ENCODE results near the gene CFAP58.

Gene CFAP58

GRCh38 chr10:104353325-104354048 lies at the start of gene CFAP58:
Gene CFAP58, plus strand, starts transcription at chr10:104353833. Its CDS starts 65 bp downstream, at chr10:104353898.
- DNase-seq (ENCODE audit: low spot score), result peak; percentile 94

GRCh38 chr10:104304356-104304745 lies 49.3 kb upstream of the CFAP58 start:
- no peak for DNase-seq (ENCODE audit: low spot score)

- DNase-seq (ENCODE audit: low spot score), result no peak
These were observed 48.7 kb upstream of the CFAP58 start for GRCh38 chr10:104304927-104305326.

- DNase-seq (ENCODE audit: low spot score), result no peak
These were observed 46.7 kb upstream of the CFAP58 start for GRCh38 chr10:104306897-104307296.

DNA sequence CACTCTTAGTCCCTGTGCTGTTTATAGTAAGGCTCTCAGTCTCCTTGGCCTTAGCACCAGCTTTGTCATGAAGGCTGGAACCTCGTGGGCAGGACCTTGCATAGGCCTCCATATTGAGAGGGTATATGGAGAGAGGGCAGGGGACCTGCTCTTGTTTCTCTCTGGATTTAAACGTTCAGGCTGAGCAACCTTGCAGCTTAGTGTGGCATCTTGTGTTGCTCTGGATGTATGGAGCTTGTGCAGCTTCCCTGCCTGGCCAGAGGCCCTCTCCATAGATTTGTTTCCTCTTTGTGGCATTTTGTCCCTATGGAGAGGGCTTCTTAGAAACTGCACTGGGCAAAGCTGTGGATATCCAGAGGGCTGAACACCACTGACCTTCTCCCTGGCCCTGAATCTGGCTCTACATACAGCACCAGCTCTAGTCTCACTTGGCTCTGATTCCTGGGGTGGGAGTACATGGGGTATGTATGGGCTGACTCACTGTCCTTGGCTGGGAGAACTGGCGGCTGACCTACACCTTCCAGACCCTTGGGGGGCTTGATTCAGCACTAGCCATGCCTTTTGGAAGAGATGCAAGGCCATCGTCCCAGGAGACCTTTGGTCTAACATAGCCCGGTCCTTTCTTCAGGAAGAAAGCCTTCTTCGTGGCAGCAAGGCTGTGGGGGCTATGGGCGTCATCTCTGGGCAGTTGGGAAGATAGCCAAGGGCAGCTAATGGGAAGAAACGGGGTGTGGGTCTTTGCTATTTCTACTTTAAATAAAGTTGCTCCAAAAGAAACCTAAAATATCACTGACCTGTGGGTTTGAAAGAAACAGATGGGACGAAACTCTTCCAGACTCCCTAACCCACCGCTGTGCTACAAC lies 45.8 kb upstream of the CFAP58 start:
- DNase-seq (ENCODE audit: low spot score), result no peak

- peak; percentile 42 for DNase-seq (ENCODE audit: low spot score)
These were observed 45.2 kb upstream of the CFAP58 start for GRCh38 chr10:104308439-104308903.

GRCh38 chr10:104309980-104310978 lies 43.4 kb upstream of the CFAP58 start:
- DNase-seq (ENCODE audit: low spot score), result no peak

- DNase-seq (ENCODE audit: low spot score), result no peak
These were observed 42.4 kb upstream of the CFAP58 start for GRCh38 chr10:104311184-104311720.

DNA sequence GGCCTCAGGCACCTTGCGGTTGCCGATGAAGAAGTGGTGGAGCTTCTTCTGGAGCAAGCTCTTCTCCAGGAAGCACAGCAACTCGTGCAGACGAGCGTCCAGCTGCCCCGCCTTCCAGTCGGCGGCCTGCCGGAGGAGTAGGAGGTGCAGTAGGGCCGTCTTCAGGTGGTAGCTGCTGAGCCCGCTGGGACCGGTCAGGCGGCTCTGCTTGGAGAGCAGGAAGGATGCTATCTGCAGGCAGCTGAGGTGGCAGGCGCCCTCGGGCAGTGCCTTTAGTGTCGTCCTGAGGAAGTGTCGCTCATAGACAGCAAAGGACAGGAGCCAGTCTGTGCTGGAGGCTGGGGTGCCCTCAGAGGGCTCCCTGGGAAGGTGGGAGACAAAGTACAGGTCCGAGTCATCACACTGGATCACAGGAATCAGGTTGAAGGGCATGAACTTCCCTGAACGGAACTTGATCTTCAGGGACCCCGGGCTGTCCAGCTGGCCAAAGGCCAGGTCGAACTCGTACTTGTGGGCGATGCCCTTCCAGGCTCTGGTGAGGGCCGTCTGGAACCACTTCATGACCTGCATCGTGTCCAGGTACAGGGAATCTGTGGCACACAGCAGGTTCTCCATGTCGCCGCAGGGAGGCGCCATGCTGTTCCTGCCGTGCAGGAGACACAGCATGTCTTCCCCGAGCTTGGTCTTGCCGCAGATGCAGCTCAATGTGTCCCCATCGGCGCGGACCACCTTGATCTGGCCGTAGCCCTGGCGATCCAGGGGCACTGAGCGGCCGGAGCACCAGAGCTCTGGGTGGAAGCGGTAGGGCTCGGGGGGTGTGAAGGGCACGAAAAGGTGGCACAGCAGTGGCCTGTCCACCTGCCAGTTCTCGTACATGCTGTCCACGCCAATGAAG lies 38.8 kb upstream of the CFAP58 start:
- no peak for DNase-seq (ENCODE audit: low spot score)

DNA sequence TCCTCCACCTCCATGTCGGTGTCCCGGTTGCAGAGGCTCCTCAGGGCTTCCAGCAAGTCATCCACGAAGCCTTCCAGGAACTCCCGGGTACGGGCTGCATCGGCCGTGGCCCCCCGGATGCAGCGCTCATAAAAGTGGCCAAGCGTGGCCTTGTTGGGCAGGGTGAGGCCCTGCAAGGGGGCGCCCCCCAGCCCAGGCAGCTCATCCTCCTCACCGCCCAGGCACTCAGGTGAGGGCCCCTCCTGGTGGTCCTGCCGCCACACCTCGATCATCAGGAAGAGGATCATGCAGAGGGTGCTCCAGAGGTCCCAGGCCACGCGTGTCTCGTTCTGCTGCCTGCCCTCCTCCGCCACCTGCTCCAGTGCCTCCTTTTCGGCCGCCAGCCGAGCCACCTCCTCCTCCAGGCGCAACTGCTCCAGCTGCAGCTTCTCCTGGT lies 38.1 kb upstream of the CFAP58 start:
- no peak for DNase-seq (ENCODE audit: low spot score)

DNA sequence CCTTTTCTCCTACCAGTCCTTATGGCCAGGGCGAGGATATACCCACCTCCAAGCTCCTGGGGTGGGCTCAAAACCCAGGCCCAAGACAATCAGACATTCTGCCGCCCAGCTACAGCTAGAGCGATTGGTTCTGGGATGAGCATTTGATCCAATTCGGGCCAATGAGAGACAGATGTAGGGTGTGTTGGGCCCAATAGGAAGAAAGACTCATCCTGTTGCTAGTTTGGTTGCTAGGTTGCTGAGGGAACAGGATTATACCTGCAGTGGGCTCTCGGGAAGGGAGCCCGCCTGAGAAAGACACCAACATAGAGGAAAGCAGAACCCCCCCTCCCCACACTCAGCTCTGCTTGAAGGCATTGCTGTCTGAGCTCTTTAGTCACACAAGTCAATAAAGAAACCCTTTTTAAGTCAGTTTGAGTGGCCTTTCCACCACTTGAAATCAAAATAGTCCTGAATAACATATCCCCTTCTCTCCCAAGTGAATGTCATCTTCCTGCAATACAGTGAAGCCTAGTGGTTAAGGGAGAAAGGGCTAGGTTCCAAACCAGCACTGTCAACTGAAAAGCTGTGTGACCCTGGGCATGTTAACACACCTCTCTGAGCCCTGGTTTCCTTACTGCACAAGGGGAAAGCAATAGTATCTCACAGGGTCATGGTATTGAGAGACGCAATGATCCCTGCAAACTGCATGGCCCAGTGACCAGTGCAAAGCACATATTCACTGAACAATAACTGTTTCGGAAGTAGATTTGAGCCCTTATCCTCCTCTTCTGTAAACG lies 37.1 kb upstream of the CFAP58 start:
- DNase-seq (ENCODE audit: low spot score), result no peak

DNA sequence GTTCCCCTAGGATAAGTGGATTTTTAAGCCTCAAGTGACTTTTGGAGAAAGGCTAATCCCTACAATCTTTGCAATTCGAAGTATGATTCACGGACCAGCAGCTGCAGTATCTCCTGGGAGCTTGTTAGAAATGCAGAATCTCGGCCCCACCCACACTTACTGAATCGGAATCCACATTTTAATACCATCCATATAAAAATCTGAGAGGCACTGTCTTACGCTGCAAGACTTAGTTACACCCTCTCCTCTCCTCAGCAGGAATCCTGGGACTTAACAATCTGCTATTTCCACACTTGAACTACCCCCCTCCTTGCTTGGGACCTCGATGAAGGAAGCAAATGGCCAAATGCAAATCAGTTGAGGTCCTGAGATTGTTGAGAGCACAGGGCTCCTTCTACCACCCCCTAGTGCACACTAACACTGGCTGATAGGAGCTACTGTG lies 36.3 kb upstream of the CFAP58 start:
- DNase-seq (ENCODE audit: low spot score), result no peak

DNA sequence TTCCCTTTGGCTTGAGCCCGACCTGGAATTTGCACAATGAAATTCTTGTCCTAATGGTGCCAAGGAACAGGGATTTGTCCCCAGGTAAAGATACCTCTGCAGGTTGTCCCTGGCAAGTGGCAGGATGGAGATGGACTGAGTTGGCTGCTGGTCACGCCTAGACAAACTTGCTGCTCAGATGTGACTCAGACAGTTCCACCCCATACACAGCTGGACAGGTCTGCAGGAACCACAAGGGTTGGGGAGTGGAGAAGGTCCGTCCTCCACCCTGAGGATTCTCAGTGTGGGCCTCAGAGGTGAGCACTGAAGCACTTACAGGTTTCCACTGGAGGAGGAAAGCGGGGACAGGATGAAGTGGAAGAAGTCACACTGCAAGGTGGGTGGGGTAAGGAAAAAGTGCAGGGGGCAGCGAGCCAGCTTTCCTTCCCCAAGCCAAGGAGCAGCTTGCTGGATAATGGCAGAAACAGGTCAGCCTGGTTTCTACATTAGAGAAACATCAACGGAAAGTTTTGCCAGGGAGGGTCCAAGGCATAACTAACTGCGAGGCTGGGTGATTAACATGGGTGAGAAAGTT lies 35.8 kb upstream of the CFAP58 start:
- DNase-seq (ENCODE audit: low spot score), result no peak

DNA sequence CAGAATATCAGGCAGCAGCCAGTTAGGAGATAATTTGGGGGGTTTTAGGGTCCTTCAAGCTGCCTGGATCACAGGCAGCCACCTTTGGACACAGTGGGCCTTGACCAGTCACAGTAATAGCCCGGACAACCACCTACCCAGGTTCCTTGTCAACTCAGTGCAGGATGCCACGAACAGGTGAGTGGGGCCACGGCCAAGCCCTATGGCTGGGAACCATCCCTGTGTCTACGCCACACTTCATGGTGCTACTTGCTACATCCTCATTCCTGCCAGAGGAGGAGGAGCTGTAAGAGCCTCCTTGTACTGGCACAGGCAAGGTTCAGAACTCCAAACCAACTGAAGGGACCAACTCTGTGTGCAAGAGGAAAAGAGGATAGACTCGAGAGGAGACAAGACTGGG lies 35.3 kb upstream of the CFAP58 start:
- DNase-seq (ENCODE audit: low spot score), result no peak

DNA sequence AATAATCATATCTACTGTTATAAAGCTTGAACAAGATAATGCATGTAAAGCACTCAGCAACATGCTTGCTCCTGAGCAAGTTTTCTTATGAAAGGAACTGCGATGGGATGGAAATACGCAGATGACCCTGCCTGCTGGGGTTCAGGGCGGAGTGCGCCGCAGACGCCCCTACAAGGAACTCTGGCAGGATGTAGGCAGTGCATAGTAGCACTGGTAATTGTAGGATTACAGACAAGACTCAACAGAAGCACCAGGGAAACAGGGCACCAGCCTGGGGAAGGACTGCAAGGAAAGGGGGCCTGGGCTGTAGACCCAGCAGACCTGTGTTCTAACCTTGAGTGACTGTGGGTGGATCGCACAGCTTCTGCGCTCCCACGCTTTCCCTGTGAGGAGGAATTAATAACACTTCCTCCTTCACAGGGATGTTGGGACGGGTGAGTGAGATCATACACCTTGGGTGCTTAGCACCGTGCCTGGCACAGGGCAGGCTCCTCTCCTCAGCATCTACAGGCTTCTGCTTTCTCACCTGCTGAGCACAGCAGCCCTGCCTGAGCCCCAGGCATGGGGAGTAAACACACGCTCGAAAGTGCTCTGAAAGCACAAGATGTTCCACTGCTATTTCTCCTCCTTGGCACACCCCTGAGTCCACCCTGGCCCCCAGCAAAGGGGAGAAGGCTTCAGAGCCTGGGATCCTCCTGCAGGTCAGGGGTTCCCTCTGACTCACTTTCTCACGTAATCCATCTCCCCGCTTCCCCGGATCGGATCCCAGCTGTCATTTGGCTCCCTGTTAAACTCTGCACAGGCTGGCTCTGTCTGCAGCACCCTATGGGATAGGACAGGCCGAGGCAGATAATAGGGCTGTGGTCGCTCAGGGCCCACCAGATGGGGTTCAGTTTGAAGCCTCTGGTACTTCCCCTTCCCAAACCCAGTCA lies 34.6 kb upstream of the CFAP58 start:
- no peak for DNase-seq (ENCODE audit: low spot score)

GRCh38 chr10:104321226-104321625 lies 32.4 kb upstream of the CFAP58 start:
- no peak for DNase-seq (ENCODE audit: low spot score)

DNA sequence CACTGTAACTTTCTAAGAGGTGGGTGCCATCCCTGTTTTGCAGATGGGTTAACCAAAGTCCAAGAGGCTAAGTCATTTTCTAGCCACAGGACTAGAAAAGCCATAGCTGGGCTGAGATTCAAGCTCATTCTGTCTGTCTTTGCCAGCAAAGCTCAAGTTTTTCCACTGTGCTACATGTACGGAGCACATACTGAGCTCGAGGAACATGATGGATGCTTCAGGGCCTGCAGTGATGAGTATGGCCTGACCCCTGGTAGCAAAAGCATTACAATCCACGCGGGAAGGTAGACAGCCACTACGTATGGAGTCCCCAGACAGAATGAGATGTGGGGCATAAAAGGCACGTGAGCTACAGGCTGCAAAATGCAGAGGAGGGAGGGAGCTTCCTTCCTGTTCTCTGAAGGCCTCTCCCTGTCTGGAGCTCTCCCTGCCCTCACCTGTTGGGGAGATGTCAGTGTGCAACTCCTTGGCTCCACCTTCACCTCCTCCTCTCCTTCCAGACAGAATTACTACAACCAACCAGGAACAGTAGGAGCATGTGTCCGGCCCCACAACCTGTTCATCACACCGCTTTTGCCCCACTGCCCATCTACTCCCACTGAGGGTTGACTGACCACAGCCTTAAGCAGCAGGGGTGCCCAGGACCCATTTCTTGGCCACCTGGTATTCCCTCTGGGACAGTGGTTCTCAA lies 31.8 kb upstream of the CFAP58 start:
- peak; percentile 35 for DNase-seq (ENCODE audit: low spot score)

DNA sequence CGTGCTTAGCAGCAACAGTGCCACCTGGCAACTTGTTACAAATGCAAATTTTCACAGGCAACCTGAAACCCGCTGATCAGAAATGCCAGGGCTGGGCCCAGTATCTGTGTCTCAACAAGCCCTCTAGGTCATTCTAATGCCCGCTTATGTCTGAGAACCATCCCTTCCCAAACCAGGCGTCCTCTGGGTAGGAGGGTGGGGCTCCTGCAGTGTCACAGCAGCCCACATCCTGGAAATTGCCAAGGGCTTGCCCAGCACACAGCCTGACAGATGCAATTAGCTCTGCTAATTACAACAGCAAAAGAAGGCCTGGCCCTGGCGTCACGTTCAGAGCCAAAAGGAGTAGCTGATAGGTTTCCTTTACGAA lies 31.2 kb upstream of the CFAP58 start:
- peak; percentile 40 for DNase-seq (ENCODE audit: low spot score)

All from CD4-positive, alpha-beta T cell treated with Interleukin-6 at 100 ng/mL for 8 hours (primary cell).